Measurements from ENCODE around the gene PKM.
"Not testable (repeated sequence)": the region's sequence is repeated elsewhere in the genome, so short reads cannot be mapped to it uniquely, and the experiment has no call there.

The PKM gene

DNA sequence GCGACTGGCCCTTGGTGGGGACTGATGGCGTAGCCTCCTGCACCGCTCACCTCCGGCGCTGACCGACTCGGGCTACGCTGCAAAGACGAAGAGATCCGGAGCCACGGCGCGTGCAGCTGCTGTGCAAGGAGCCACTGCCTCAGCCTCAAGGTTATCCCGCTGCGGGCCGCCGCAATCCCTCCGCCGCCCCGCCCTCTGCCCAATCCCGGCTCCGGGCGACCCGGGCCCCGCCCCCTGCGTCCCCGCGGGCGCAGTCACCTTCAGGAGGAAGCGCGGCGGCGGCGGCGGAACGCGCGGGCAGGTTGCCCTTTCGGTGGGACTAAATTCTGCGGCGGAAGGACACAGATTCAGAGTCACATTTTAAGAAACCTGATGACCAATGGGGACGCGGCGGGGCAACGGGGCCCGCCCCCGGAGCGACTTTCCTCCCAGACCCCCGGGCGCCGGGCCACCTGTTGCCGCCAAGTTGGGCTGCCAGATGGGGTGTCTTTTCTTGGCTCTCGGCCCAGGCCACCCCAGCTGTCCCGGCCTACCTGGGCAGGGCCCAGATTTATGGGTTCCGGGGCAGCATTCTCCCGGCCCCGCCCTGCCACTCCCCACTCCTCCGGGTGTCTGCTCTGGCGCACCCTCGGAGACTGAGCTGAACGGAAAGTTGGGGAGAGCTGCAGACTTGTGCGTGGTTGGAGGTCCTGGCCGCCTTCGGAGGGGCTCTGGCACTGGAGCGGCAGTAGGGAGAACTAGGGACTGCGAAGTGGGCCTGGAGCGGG lies at the start of gene PKM:
PKM (minus strand) TSS at position 125 of the 767 bp plus-strand sequence. CDS start 12,093 bp downstream, outside the sequence.
- peak; percentile 82 to 94 for DNase-seq (ENCODE audit: low read depth in 2 of 2)

GRCh38 chr15:72280751-72281150 lies 49.8 kb upstream of the PKM start:
- no peak for DNase-seq (ENCODE audit: low read depth in 2 of 2)

GRCh38 chr15:72278737-72279136 lies 47.7 kb upstream of the PKM start:
- DNase-seq (ENCODE audit: low read depth in 2 of 2), result no peak

- DNase-seq (ENCODE audit: low read depth in 2 of 2), result no peak
These were observed 45.3 kb upstream of the PKM start for GRCh38 chr15:72276326-72276700.

DNA sequence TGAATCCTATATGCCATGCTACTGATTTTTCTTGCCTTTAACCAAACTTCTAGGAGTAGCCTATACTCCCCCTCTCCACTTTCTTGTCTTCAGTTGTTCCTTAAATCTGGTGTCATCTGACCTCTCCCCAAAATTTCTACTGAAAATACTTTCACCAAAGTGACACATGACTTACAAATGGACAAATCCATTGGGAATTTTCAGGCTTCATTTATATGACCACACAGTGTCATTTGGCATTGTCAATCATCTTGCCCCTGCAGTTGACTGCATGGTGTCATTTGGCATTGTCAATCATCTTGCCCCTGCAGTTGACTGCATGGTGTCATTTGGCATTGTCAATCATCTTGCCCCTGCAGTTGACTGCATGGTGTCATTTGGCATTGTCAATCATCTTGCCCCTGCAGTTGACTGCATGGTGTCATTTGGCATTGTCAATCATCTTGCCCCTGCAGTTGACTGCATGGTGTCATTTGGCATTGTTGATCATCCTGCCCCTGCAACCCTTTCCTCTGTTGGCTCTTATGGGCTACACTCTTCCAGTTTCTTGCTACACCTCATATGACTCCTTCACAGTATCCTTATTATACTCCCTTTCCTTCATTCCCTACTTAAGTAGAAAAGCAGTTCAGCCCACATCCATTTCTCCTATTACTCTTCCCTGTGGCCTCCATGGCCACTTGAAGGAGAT lies 44.8 kb upstream of the PKM start:
- not testable (repeated sequence) for DNase-seq (ENCODE audit: low read depth in 2 of 2)

GRCh38 chr15:72272997-72273352 lies 42.0 kb upstream of the PKM start:
- no peak for DNase-seq (ENCODE audit: low read depth in 2 of 2)

DNA sequence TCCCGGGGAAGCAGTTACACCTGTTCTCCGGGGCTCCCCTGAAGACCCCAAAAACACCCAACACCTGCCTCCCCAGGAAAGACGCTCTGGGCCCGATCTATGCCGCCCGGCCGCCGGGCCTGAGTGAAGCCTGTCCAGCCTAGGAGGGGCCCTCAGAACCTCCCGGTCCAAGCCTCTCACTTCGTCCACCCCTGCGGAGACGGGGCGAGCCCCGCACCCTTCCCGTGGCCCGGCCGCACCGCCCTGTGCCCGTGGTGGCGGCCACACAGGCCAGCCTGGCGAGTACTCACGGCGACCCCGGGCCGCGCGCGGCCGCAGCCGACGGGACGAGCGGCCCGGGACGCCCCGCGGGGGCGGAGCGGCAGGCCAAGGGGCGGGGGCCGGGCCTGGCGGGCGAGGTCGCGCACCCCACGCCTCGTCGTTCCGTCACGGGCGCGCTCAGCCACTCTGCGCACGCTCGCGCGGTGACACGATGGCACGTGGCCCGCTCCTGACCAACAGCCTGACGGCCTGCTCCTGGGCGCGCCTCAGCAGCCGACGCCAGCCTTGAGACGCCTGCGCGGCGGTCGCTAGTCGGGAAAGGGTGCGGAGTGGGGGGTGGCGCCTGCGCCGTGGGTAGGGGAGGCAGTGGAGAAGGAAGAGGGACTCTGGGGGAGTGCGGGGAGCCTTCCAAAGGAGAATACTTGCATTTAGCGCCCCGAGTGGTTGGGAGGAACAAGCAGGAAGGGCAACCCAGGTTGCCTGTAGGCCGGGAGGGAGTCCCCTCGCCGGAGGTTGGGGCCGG lies 41.4 kb upstream of the PKM start, which contains the start of gene PARP6:
PARP6 (minus strand) TSS at position 342 of the 784 bp plus-strand sequence. CDS start 5,077 bp downstream, outside the sequence.
- peak; percentile 96 to 98 for DNase-seq (ENCODE audit: low read depth in 2 of 2)

GRCh38 chr15:72271895-72272212 lies 40.9 kb upstream of the PKM start:
- no peak for DNase-seq (ENCODE audit: low read depth in 2 of 2)

DNA sequence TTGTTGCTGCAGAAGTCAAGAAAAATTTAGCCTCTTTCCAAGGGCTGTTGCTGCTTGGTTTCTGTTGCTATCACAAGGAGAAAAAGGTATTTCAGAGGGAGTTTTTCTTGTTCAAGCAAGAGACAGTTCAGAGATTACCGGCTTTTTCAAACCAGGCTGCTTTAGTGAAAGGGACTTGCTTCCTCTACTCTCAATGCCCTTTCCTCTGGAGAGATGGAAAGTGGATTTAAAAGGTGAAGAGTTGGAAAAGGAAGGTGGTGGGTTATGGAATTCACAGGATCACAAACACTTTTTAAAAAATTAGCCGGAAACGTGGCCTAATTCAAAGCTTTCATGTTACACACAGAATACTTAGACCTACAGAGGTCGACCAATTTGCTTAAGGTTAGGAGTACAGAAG lies 40.2 kb upstream of the PKM start:
- DNase-seq (ENCODE audit: low read depth in 2 of 2), result no peak

DNA sequence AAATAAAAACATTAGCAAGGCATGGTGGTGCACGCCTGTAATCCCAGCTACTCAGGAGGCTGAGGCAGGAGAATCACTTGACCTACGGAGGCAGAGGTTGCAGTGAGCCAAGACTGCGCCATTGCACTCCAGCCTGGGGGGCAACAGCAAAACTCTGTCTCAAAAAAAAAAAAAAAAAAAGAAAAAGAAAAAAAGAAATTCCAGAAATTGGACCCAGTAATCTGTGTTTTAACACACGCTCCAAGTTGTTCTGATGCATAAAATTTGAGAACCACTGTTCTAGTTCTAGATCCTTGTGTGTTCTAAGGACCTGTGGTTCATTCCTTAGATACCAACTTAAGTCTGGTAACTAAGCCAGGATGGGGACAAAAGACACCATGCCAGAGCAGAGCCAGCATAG lies 38.7 kb upstream of the PKM start:
- DNase-seq (ENCODE audit: low read depth in 2 of 2), result no peak

DNA sequence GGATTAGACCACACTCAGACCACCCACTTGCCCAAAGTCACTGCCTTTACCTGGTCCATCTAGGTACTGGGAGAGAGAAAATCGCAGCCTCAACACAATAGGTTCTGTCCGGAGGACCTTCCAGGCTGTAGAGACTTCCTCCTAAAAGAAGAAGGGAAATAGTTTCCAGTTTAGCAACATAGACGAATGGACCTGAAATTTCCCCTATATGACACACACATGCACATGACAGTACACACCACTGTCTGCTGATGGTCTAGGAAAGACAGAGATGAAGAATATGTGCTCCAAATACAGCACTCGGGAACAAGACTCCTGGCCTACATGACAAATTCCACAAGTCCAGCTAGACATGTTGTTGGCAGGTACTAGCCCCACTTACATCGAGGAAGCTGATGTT lies 34.0 kb upstream of the PKM start:
- no peak for DNase-seq (ENCODE audit: low read depth in 2 of 2)

DNA sequence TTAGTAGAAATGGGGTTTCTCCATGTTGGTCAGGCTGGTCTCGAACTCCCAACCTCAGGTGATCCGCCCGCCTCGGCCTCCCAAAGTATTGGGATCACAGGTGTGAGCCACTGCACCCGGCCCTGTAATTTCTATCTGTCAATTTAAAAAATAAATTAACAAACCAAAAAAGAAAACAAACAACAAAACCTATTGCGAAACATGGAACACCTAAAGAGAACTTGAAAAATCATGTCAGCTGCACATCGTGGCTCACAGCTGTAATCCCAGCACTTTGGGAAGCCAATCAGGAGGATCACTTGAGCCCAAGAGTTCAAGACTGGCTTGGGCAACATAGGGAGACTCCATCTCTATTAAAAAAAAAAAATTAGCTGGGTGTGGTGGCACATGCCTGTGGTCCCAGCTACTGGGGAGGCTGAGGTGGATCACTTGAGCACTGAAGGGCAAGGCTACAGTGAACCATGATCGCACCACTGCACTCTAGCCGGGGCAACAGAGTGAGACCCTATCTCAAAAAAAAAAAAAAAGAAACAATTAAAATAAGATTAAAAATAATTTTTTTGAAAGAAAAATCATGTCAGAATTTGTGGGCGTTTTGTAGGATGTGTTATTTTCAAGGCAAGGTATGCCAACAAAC lies 21.8 kb upstream of the PKM start:
- DNase-seq (ENCODE audit: low read depth in 2 of 2), result no peak

- DNase-seq (ENCODE audit: low read depth in 2 of 2), result no peak
These were observed 18.3 kb upstream of the PKM start for GRCh38 chr15:72249142-72249810.

GRCh38 chr15:72248514-72248913 lies 17.5 kb upstream of the PKM start:
- DNase-seq (ENCODE audit: low read depth in 2 of 2), result no peak

DNA sequence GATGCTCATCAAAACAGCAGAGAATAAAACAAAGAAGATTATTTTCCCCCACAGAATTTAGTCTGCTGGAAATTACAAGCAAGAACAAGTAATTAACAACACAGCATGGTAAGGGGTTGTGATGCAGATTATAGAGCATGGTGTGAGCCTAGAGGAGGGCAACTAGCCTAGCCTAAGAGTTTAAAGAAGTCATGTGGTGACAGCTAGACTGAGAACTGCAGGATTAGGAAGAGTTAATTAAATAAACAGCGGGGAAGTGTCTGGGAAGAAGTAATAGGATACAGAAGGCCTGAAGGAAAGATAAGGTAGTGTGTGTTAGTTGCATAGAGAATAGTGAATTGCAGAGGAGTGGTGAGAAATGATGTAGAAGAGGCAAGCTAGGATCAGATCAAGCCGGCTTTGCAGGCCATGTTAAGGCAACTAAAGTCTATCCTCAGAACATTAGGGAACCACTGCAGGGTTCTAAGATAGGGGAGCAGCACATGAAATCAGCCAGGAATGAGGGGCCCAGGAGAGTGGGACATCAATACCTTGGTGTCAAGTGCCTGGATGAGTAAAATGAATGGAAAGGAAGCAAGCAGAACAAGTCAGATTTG lies 11.9 kb upstream of the PKM start:
- DNase-seq (ENCODE audit: low read depth in 2 of 2), result no peak

DNA sequence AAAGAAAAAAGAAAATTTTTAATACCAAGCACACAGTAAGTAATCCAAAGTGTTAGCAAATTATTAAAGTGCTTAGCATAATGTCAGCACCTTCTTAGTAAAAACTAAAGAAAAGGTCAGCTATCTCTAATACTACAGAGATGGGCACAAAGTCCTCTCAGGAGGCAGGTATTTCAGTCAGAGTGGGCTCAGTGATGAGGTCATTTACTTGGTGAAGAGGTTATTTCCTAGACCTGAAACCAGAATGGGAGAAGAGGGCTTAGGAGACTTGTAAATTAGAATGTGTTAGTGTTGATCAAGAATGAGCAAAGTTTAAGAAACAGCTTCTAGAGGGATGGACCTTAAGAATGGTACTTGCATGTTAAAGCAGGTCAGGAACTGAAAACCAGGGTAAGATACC lies 8.7 kb upstream of the PKM start:
- no peak for DNase-seq (ENCODE audit: low read depth in 2 of 2)

DNA sequence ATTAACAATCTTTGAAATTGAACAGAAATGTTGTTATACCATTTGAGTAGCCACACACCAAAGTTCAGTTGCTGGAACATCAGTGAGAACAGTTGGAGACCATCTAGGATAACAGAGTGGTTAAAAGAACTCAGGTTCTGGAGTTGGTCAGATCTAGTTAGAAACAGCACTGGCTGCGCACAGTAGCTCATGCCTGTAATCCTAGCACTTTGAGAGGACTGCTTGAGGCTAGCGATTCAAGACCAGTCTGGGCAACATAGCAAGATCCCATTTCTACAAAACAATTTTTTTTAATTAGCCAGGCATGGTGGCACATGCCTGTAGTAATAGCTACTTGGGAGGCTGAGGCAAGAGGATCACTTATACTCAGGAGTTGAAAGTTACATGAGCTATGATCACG lies 7.6 kb upstream of the PKM start:
- no peak for DNase-seq (ENCODE audit: low read depth in 2 of 2)

DNA sequence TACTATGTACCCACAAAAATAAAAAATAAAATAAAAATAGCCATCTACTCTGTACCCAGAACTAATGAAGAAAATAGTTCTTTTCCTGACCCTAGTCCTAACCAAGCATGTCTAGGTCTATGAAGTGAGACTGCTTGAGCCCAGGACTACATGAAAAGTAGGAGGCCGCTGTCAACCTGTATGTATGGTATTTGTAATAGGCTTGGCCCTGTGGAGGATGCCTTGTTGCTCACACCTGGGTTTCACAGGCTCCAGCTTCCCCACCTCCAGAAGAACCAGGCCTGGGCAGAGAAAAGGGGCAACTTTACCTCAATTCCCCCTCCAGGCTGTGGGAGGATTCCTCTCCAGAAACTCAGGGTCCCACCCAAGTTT lies 6.8 kb upstream of the PKM start:
- DNase-seq (ENCODE audit: low read depth in 2 of 2), result no peak

DNA sequence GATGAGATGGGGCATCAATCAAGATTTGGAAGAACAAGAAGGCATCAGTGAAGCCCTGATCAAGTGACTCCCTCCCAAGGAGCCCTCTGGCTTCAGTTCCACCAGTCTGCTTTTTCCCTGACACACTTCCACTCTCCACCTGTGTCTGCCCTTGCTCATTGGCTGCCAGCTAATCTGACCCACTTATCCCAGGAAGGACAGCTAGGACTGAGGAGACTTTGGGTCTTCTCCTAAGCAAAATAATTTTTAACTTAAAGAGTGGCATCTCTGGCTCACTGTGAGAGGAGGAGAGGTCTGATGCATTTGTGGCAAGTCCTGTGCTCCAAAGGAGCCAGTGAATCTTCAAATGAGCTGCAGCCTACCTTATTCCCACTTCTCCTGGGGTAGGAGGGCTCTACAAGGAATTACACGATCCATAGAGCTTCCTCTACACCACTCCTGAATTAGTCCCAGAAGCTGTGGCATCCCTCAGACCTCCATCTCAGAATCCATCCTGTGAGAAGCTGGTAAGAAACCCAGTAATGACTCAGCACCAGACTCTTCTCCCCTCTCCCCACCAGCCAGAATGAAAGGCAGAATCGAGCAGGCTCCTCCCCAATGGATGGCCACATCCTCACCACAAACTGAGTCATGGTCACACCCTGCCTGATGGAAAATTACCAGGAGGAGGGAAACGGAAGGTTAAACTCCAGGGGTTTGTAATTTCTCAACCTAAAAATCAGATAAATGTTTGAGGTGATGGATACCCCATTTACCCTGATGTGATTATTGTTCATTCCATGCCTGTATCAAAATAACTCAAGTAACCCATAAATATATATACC lies 6.3 kb upstream of the PKM start:
- peak in 1 of 2 donors; percentile 30 for DNase-seq (ENCODE audit: low read depth in 2 of 2)

- no peak for DNase-seq (ENCODE audit: low read depth in 2 of 2)
These were observed 5.5 kb upstream of the PKM start for GRCh38 chr15:72236381-72237003.

All from stimulated activated CD4-positive, alpha-beta T cell treated with anti-CD3 and anti-CD28 coated beads, Interleukin-1b, Interleukin-23, amount 100 ng/mL, for 1 hour (primary cell).